ENCODE measurements around the gene GRIK5.
A peak's percentile ranks its signal among the peaks of the same experiment; 100 is the strongest.

Gene GRIK5

DNA sequence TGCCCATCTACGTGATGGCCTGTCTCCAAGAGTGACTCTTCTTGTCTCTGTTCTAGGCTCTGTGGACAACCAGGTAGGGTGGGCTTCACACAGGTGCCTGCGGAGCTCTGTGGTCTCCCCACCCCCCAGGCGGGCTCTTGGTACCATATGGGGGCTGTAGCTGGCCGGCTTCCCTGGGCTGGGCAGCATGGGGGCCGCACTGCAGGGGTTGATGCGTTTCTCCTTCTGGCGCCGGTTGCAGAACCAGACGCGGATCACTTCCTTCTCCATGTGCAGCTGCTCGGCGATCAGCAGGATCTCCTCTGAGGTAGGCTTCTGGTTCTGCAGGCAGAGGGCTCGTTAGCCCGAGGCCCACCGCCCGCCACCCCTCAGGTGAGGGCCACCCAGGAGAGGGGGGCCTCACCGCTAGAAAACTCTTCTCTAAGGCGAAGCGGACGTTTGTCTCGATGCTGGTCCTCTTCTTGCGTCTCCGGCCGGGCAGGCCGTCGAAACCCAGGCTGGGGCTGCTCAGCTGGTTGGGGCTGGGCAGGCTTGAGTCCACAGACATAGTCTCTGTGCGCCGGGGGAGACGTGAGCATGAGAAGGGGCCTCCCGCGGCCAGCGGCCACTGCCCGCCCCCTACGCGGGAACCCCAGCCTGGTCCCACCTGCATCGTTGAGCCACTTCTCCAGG lies 25.3 kb upstream of the GRIK5 start:
- DNase-seq (ENCODE audit: low spot score) (no peak), FAIRE-seq (no peak)

- no peak for DNase-seq (ENCODE audit: low spot score)
- no peak for FAIRE-seq
Measured at GRCh38 chr19:42093926-42094325, 23.9 kb upstream of the GRIK5 start.

GRCh38 chr19:42093505-42093904 lies 23.5 kb upstream of the GRIK5 start:
- no peak for FAIRE-seq
- no peak for DNase-seq (ENCODE audit: low spot score)

DNA sequence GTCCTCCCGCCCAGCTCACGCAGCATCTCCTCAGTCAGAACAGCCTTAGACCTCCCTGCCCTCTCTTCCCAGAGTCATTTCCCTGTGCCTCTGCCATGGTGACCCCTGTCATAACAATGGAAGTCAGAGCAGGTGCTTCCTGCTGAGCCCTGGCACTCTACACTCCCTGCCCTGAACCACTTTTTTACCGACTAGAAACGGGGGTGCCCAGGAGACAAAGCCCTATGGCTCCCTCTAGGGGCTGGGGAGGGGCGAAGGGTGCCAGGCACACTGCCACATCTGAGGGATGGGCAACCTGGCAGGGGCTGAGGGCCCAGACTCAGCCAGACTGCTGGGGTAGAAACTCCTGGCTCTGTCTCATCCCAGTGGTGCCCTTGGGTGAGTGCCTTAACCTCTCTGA lies 22.3 kb upstream of the GRIK5 start:
- DNase-seq (ENCODE audit: low spot score) = no peak
- no peak for FAIRE-seq

GRCh38 chr19:42091742-42092141 lies 21.7 kb upstream of the GRIK5 start:
- DNase-seq (ENCODE audit: low spot score) (no peak), FAIRE-seq (no peak)

- DNase-seq (ENCODE audit: low spot score) (no peak), FAIRE-seq (no peak)
Measured at GRCh38 chr19:42091300-42091699, 21.3 kb upstream of the GRIK5 start.

GRCh38 chr19:42090672-42091071 lies 20.7 kb upstream of the GRIK5 start:
- DNase-seq (ENCODE audit: low spot score) (no peak), FAIRE-seq (no peak)

- DNase-seq (ENCODE audit: low spot score) (no peak), FAIRE-seq (no peak)
Measured at GRCh38 chr19:42089772-42090171, 19.8 kb upstream of the GRIK5 start.

DNA sequence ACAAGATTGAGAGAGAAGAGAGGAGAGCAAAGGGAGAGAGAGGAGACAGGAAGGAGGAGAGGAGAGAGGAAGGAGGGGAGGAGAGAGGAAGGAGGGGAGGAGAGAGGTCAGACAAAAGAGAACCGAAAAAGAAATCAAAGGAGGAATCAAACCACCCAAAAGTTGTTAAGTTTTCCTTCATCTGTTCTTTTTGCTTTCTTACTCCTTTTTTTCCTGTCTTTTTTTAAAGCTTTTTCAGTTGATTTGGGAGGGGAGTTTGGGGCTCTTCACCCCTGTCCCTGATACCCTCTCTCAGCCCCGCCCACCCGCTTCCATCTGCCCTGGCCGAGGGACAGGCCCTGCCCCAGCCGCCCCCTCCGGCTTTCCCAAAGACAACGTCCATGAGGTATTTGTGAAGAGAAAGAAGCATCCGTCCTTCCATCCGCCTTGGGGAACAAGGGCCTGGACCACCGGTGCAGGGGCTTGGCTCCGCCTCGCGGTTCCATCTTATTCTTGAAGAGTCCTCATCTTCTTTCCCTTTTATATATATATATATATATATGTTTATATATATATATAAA lies 19.3 kb upstream of the GRIK5 start:
- FAIRE-seq (no peak), DNase-seq (ENCODE audit: low spot score) (no peak)

DNA sequence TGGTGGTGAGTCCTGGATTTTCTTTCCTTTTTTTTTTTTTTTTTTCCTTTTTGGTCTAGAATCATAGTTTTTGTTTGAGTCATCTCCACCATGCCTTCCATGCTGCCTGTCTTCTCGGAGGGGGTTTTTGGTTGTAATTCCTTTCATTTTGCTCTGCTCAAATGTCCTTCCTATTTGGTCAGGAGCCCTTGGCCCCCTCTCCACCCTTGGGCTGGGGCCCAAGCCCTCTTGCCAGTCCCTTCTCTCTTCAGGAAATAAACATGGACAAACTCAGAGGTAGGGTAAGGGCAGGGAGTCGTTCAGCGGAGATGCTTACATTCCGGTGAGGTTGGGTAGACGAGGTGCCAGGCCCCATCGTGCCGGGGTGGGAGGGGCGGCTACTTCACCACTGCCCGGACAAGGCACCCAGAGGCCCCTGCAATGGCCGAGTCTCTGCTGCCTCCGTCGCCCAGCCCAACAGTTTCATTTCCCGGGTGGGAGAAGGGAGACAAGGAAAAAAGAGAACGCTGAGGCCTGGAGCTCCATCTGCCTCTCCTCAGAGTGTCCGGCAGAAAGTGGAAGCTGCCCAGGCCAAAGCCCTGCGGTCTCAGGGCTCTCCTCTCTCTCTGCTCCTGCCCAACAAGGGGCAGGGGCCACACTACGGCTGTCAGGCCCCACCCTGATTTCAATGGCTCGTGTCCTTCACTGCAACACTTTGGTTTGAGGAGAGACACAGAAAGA lies 18.6 kb upstream of the GRIK5 start:
- DNase-seq (ENCODE audit: low spot score) = peak; percentile 19
- FAIRE-seq = no peak

DNA sequence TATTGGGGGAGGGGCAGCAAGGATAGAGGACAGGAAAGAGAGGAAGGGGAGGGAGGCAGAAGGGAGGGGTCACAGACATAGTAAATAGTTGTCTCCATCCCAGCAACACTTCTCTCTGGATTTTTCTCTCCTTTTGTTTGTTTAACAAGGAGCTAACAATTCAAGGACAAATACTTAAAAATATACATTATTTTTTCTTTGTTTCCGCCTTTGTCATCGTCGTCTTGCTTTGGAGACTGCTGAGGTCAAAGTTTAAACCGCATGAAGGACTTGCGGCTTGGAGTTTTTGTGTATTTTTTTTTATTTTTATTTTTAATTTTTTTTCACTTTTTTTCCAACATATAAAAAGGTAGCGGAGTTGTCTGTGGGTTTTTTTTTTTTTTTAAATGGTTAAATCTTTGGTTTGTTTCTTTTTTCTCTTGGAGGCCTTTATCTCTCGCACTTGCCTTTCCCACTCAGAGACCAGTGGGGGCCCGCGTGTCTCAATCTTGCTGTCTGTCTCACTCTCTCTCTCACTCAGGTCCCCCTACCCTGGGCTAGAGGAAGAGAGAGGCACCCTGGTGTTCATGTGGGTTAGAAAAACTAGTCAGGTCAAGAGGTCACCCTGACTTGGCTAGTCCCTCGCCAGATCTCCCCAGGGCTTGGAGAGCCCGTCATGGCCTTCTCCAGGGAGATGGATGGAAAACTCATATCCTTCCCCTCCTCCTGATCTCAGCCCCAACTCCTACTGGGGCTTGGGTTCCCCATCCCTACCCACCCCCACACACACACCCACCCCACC lies 17.0 kb upstream of the GRIK5 start:
- DNase-seq (ENCODE audit: low spot score) = no peak

DNA sequence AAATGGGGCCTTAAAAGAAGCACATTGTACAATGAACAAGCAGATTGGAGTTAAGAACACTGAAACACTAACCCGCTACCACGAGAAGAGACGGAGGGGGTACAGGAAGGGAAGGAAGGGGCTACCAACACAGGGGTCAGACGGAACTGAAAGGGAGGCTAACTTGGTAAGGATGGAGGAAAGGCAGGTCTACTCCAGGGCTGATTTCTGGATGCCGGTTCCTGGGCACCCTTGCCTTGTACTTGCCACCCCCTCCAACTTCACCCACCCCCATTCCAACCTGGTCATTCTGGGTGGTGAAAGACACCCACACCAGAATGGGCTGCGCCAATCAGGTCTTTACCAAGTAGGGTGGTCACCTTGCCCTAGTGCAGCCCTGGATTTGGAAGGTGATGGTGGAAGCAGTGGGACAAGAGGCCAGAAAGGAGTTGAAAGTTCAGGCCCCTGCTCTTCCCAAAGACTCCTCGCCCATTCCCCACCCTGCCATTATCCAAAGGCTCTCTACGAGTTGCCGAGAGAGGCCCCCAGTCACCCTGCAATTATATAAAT lies 16.3 kb upstream of the GRIK5 start:
- FAIRE-seq = no peak
- DNase-seq (ENCODE audit: low spot score) = no peak

More for the DNA sequence above, 17.0 kb upstream of the GRIK5 start:
- FAIRE-seq = no peak

DNA sequence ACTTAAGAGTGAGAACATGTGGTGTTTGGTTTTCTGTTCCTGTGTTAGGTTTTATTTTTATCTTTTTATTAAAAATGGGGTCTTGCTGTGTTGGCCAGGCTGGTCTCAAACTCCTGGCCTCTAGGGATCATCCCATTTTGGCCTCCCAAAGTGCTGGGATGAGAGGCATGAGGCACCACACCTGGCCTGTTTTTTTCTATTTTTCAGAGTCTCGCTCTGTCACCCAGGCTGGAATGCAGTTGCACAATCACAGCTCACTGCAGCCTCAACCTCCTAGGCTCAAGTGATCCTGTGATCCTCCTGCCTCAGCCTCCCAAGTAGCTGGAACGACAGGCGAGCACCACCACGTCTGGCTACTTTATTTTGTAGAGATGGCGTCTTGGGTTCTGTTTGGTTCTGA lies 13.5 kb upstream of the GRIK5 start:
- DNase-seq (ENCODE audit: low spot score) (no peak), FAIRE-seq (no peak)

DNA sequence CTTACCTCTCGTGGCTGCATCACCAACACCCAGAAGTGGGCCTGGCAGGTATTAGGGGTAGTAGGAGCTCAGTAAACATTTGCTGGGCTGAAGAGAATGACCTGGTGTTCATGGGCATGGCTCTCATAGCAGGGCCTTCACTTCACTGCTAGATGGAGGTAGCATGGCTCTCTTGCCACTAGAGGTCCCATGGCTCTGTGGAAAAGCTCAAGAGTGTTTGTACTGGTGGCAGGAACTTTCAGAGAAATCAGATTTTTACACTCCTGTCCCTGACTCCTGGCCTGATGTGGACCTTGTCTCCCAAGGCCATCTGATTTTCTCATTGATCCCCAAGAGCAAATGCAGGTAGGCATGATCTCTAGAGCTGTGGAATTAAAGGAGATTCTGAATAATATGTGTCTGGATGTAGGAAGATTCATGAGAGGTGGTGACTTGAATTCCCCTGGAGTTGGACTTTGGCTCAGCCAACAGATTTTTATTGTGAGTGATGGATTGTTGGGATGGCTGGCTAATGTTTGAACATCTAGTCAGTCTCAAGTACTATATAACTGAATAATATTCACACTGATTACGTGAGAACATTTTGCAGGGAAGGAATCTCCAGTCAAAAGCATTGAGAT lies 11.7 kb upstream of the GRIK5 start:
- DNase-seq (ENCODE audit: low spot score) (no peak), FAIRE-seq (no peak)

GRCh38 chr19:42080764-42081375 lies 10.9 kb upstream of the GRIK5 start:
- FAIRE-seq = no peak
- no peak for DNase-seq (ENCODE audit: low spot score)

DNA sequence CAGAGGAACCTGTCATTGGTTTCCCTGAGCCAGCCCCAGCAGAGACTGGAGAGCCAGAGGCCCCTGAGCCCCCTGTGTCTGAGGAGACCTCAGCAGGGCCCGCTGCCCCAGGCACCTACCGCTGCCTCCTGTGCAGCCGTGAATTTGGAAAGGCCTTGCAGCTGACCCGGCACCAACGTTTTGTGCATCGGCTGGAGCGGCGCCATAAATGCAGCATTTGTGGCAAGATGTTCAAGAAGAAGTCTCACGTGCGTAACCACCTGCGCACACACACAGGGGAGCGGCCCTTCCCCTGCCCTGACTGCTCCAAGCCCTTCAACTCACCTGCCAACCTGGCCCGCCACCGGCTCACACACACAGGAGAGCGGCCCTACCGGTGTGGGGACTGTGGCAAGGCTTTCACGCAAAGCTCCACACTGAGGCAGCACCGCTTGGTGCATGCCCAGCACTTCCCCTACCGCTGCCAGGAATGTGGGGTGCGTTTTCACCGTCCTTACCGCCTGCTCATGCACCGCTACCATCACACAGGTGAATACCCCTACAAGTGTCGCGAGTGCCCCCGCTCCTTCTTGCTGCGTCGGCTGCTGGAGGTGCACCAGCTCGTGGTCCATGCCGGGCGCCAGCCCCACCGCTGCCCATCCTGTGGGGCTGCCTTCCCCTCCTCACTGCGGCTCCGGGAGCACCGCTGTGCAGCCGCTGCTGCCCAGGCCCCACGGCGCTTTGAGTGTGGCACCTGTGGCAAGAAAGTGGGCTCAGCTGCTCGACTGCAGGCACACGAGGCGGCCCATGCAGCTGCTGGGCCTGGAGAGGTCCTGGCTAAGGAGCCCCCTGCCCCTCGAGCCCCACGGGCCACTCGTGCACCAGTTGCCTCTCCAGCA lies 10.1 kb upstream of the GRIK5 start:
- FAIRE-seq = no peak
- DNase-seq (ENCODE audit: low spot score) = no peak

GRCh38 chr19:42079276-42079669 lies 9.3 kb upstream of the GRIK5 start:
- DNase-seq (ENCODE audit: low spot score) (no peak), FAIRE-seq (no peak)

DNA sequence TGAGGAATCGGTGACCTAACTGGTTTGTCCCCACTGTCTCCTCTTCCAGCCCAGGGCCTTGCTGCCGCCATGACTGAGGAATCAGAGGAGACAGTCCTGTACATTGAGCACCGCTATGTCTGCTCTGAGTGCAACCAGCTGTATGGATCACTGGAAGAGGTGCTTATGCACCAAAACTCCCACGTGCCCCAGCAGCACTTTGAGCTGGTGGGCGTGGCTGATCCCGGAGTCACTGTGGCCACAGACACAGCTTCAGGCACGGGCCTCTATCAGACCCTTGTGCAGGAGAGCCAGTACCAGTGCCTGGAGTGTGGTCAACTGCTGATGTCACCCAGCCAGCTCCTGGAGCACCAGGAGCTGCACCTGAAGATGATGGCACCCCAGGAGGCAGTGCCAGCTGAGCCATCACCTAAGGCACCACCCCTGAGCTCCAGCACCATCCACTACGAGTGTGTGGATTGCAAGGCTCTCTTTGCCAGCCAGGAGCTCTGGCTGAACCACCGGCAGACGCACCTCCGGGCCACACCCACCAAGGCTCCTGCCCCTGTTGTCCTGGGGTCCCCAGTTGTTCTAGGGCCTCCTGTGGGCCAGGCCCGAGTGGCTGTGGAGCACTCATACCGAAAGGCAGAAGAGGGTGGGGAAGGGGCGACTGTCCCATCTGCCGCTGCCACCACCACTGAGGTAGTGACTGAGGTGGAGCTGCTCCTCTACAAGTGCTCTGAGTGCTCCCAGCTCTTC lies 8.7 kb upstream of the GRIK5 start:
- DNase-seq (ENCODE audit: low spot score) (no peak), FAIRE-seq (no peak)

DNA sequence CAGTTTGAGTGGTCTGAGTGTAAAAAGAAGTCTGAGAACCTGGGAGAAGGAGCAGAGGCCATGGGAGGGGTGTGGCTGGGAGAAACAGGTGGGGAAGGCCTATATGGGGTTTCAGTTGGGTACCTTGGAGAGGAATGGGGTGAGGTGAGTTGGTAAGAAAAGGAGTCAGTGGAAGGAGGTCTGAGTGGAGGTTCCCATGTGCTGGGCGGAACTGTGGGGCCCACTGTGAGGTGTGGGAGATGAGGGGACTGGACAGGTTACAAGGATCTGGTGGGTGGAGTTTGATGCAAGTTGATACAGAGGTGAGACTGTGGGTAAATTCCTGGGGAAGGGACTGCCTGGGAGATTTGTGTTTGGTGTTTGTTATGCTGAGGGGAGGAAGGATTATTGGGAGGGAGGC lies 8.1 kb upstream of the GRIK5 start:
- DNase-seq (ENCODE audit: low spot score) = no peak
- no peak for FAIRE-seq

Data from RCC 7860 (cell line).